OCI-LY3 (cell line): ENCODE data around the gene MCOLN2.

Source experiments
- H2AFZ ChIP-seq: fragments of 200-600, 300-600 bp; shearing (Covaris generic); 2 replicates; pipeline ENCODE4 v1.6.0; 2014; ENCODE audit warnings: antibody characterized with exemption, low read depth, low read length
- H3K27ac ChIP-seq: fragments of 200-600, 300-600 bp; sonication (generic); 2 replicates; pipeline ENCODE4 v1.5.1; 2014; ENCODE audit warnings: mild to moderate bottlenecking, low read length, moderate library complexity, mixed read lengths
- H3K27me3 ChIP-seq: fragments of 200-600, 300-600 bp; sonication (generic); 2 replicates; pipeline ENCODE4 v1.6.1; 2014; ENCODE audit warnings: low read depth, low read length, mixed read lengths
- H3K36me3 ChIP-seq: fragments of 200-600, 300-600 bp; sonication (generic); replicated peaks from 2 replicates; pipeline ENCODE3; 2014; ENCODE audit warnings: low read depth, low read length, mixed read lengths
- H3K4me1 ChIP-seq: fragments of 300-600, 200-600 bp; sonication (generic); 2 replicates; pipeline ENCODE4 v1.6.1; 2014; ENCODE audit warnings: low read length, mixed read lengths
- H3K4me2 ChIP-seq: fragments of 200-600, 300-600 bp; sonication (generic); 2 replicates; pipeline ENCODE4 v1.6.1; 2014; ENCODE audit warnings: low read length, mixed read lengths
- H3K4me3 ChIP-seq: fragments of 300-600, 200-600 bp; sonication (generic); 2 replicates; pipeline ENCODE4 v1.5.1; 2014; ENCODE audit warnings: antibody characterized with exemption, mild to moderate bottlenecking, low read length, moderate library complexity
- H3K79me2 ChIP-seq: fragments of 300-600, 200-600 bp; shearing (Covaris generic); 2 replicates; pipeline ENCODE4 v1.6.1; 2014; ENCODE audit warnings: mild to moderate bottlenecking, low read length, mixed read lengths
- H3K9ac ChIP-seq: fragments of 300-600, 200-600 bp; shearing (Covaris generic); 2 replicates; pipeline ENCODE4 v1.6.0; 2014; ENCODE audit warnings: mild to moderate bottlenecking, low read length, moderate library complexity
- H3K9me3 ChIP-seq: fragments of 200-600, 300-600 bp; shearing (Covaris generic); 2 replicates; pipeline ENCODE4 v1.6.1; 2014; ENCODE audit warnings: low read length, mixed read lengths; ENCODE audit not compliant: insufficient read depth
- H4K20me1 ChIP-seq: fragments of 200-600, 300-600 bp; sonication (generic); 2 replicates; pipeline ENCODE4 v1.6.1; 2016; ENCODE audit warnings: low read length, mixed read lengths; ENCODE audit not compliant: insufficient read depth
- CTCF ChIP-seq: fragments of 200-600, 300-600 bp; sonication (generic); IDR thresholded peaks from 2 replicates; pipeline ENCODE4 v1.5.1; 2014; ENCODE audit warnings: antibody characterized with exemption, low read length, low read depth
- EZH2phosphoT487 ChIP-seq: fragments of 200-600 bp; shearing (Covaris generic); IDR thresholded peaks from 2 replicates; pipeline ENCODE4 v1.6.1; 2018; ENCODE audit warnings: antibody characterized with exemption, mixed run types, low read depth

Gene MCOLN2

GRCh38 chr1:85001742-85002141, 4.8 kb upstream of the MCOLN2 start:
- Histone ChIP-seq H3K4me1 (peaks cover 9% of the 10 kb centered on the region; the same call in 1 of the 2 replicates), H3K4me2 (no peak overlapping the region), H3K36me3 (no peaks in the 10 kb centered on the region), H3K9me3 (no peaks in the 10 kb centered on the region), H3K27me3 (0 out of 2 replicates have a peak, but pooled peaks cover 2% of the 10 kb centered on the region), H2AFZ (no peak overlapping the region), H3K9ac (no peak overlapping the region), H3K79me2 (peaks cover 11% of the 10 kb centered on the region), H3K27ac (no peak overlapping the region), H4K20me1 (no peaks in the 10 kb centered on the region), H3K4me3 (no peak overlapping the region)
- TF ChIP-seq CTCF (no peak), EZH2phosphoT487 (no peak)

GRCh38 chr1:84998642-84999280, 1.8 kb upstream of the MCOLN2 start:
- Histone ChIP-seq H3K4me2 (no peak overlapping the region), H3K79me2 (peaks cover 32% of the 10 kb centered on the region), H4K20me1 (no peaks in the 10 kb centered on the region), H3K9ac (no peak overlapping the region), H3K4me1 (peaks cover 22% of the 10 kb centered on the region), H3K27ac (no peak overlapping the region), H3K4me3 (no peak overlapping the region), H3K36me3 (peaks cover 11% of the 10 kb centered on the region), H3K27me3 (0 out of 2 replicates have a peak, but pooled peaks cover 2% of the 10 kb centered on the region), H2AFZ (no peak overlapping the region), H3K9me3 (no peaks in the 10 kb centered on the region)
- no peak for TF ChIP-seq EZH2phosphoT487
- no peak for TF ChIP-seq CTCF

- peaks cover 18% of the 10 kb centered on the region for H3K36me3 ChIP-seq
- 0 out of 2 replicates have a peak overlapping the region, but pooled peaks have one; percentile 32 for H2AFZ ChIP-seq
- H3K9ac ChIP-seq, result peak overlapping the region; percentile 99
- H3K9me3 ChIP-seq, result no peaks in the 10 kb centered on the region
- peak overlapping the region; percentile 97 for H3K4me3 ChIP-seq
- no peaks in the 10 kb centered on the region for H4K20me1 ChIP-seq
- H3K4me2 ChIP-seq, result peak overlapping the region; percentile 80
- H3K27ac ChIP-seq, result peak overlapping the region; percentile 100; the same call in 1 of the 2 replicates
- TF ChIP-seq CTCF (no peak; the same call in 1 of the 2 replicates), EZH2phosphoT487 (no peak)
- H3K79me2 ChIP-seq, result peaks cover 39% of the 10 kb centered on the region
- H3K4me1 ChIP-seq, result peaks cover 27% of the 10 kb centered on the region
- H3K27me3 ChIP-seq, result 0 out of 2 replicates have a peak, but pooled peaks cover 2% of the 10 kb centered on the region
Measured at GRCh38 chr1:84997667-84998600, 1.0 kb upstream of the MCOLN2 start.
